HG03103 (cell line): Measurements from ENCODE around the gene MAN2C1.
"Not testable (repeated sequence)": the region's sequence is repeated elsewhere in the genome, so short reads cannot be mapped to it uniquely, and the experiment has no call there.

Experiments used
- ATAC-seq: cut with Tn5 transposase; IDR thresholded peaks from one replicate; pipeline ENCODE4 v1.9.1; 2021; ENCODE audit warnings: low read depth; ENCODE audit not compliant: unreplicated experiment

The MAN2C1 gene

DNA sequence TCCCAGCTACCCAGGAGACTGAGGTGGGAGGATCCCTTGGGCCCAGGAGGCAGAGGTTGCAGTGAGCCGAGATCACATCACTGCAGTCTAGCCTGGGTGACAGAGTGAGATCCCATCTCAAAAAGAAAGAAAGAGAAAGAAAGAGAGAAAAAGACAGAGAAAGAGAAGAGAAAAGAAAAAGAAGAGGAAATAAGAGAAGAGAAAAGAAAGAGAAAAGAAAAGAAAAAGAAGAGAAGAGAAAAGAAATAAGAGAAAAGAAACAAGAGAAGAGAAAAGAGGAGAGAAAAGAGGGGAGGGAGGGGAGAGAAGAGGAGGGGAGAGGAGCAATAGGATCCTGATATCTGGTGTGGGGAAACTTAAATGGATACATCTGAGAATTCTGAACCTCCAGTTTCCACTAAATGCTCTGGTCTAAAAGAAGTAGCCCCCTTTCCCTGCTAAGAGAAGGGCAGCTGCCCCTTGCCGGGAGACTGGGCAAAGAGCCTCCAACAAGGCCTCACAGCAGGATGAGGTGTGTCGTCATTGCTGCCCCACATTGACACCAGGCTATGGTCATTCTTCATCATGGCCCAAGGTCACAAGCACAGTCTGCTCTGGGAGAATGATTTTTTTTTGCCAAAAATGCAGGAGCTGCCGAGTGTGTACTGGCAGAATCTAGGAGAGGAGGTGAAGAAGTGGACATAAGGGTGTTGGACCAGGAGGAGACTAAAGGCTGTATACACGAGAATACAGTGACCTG is 53.7 kb downstream of the MAN2C1 start:
- ATAC-seq = no peak

DNA sequence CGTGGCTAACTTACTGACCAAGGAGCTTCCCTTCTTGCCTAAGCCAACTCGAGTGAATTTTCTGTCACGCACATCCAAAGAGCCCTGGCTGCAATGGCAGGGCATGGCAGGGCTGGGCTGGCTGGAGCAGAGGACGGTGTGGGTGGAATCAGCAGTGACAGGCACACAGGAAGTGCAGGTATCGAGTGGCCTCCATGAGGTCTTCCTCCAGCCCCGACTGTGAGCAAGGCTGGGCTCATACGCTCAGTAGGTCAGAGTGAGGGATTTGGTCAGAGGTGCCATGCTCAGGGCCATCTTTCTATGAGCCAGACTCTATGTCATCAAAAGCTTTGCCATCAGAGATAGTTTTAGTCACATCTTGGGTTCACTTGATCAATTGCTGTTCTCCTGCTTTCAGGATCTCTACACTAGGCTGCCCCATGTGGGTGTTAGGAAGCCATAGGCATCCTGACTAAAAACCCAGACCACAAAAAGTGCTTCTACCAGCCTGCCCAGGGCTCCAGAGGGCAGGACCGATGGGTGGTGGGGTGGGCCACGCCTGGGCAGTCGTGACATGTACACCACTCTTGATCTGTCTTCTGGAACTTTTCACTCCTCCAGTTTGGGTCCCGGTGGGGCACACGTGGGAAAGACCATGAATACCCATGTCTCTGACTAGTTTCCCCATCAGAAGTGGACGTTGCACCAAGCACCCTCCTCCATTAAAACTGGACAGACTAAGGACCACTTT is 55.1 kb downstream of the MAN2C1 start:
- ATAC-seq = no peak

DNA sequence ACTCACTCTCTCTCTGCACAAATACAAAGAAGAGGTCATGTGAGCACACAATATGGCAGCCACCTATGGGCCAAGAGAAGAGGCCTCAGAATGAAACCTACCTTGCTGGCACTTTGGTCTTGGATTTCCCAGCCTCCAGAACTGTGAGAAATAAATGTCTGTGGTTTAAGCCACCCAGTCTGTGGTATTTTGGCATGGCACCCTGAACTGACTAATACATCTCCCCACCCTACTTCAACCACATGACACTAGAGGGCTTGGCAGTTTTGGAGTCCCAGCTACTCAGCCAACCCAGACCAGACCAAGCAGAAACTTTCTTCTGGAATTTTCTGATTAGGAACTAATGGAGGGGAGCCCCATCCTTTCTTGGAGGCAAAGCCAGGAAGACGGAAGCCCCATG is 55.9 kb downstream of the MAN2C1 start:
- ATAC-seq = not testable (repeated sequence)

DNA sequence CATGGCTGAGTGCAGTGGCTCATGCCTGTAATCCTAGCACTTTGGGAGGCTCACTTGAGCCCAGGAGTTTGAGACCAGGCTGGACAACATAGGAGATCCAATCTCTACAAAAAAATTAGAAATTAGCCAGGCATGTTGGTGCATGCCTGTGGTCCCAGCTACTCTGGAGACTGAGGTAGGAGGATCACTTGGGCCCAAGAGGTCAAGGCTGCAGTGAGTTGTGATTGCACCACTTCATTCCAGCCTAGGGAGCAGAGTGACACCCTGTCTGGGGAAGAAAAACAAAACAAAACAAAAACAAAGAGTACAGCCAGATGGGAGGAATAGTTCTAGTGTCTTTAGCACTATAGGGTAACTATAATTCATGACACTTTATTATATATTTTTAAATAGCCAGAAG is 58.7 kb downstream of the MAN2C1 start:
- no peak for ATAC-seq

DNA sequence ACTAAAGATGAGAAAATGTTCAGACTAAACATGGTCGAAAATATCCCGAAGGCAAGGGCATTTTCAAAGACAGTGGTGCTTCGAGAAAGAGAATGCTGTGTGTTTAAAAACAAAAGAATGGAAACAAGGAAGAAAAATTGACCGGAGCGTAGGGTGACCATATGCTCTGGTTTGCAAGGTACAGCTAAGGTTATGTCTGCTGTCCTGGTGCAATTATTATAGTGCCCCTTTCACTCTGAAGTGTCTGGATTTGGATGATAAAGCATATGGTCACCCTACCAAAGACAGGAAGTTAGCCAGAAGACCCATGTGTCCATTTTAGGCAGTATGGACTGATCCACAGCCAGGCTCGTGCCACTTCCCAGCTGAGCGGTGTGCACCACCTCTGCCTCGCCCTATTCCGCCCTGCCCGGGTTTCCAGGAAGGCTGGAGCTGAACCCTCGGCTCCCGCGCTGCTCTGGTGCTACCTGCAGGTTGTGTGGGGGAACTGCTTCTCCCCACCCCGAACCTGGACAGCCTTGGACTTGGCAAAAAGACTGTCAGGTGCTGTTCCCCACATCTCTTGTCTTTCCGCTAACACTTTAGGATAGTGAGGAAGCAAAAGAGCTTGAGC is 60.5 kb downstream of the MAN2C1 start:
- ATAC-seq = no peak

DNA sequence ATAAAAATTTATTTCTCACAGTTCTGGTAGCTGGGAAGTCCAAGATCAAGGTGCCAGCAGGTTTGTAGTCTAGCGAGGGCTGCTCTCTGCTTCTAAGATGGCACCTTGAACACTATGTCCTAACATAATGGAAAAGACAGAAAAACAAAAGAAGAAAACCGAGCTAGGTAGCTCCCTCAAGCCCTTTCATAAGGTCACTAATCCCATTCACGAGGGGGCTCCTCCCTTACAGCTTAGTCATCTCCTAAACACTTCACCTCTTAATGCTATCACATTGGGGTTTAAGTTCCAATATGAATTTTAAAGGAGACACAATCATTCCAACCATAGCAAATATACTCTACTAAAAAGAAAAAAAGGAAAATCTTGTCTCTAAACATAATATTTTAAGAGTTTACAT is 62.2 kb downstream of the MAN2C1 start:
- ATAC-seq = no peak
